ENCODE measurements around the gene KIR3DL3.
"Not testable (repeated sequence)": the region's sequence is repeated elsewhere in the genome, so short reads cannot be mapped to it uniquely, and the experiment has no call there.

The KIR3DL3 gene

DNA sequence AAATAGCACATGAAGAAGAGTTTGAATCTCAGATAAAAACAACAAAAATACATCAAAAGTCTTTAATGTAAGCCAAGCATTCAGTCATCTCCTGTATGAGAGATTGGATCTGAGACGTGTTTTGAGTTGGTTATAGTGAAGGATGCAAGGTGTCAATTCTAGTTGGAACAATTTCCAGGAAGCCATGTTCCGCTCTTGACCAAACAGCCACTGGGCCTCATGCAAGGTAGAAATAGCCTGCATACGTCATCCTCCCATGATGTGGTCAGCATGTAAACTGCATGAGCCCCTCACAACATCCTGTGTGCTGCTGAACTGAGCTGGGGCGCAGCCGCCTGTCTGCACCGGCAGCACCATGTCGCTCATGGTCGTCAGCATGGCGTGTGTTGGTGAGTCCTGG, at the start of gene KIR3DL3:
KIR3DL3 (plus strand) TSS at position 301 of the 400 bp plus-strand sequence; CDS start at position 356, 55 bp downstream.
- no peak for DNase-seq

DNA sequence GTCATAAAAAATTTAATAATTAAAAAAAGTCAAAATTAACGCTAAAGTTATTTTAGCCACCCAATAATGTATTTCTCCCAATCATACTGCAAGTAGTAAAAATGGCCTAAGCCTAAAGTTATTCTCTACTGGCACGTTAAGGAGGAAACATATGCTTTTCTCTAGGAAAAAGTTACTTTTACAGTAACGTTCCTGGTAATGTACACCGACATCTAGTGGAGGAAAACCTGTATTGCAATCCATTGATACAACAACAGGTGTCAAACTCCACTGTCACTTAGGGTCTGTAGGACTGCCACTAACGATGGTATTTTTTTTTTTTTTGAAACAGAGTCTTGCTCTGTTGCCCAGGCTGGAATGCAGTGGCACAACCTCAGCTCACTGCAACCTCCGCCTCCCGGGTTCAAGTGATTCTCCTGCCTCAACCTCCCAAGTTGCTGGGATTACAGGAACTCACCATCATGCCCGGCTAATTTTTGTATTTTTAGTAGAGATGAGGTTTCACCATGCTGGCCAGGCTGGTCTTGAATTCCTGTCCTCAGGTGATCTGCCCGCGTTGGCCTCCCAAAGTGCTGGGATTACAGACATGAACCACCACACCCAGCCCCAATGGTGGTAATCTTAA, 47.9 kb upstream of the KIR3DL3 start:
- DNase-seq: not testable (repeated sequence)

DNA sequence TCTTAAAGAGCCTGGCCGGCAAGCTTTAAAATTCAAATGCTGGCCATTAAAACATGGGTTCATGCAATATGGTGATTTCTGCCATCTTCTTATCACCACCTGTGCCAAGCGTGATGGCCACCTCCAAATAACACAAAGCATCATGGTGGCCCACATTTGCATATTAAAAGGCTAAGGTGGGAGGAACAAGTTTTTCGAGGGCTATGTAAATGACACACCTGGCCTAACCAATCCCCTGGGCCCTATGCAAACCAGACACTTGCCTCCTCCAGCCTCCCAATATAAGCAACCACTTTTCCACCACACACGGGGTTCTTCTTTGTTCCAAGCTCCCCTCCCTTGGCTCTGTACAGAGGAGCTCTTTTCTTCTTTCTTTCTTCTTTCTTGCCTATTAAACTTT, 47.0 kb upstream of the KIR3DL3 start:
- no peak for DNase-seq

DNA sequence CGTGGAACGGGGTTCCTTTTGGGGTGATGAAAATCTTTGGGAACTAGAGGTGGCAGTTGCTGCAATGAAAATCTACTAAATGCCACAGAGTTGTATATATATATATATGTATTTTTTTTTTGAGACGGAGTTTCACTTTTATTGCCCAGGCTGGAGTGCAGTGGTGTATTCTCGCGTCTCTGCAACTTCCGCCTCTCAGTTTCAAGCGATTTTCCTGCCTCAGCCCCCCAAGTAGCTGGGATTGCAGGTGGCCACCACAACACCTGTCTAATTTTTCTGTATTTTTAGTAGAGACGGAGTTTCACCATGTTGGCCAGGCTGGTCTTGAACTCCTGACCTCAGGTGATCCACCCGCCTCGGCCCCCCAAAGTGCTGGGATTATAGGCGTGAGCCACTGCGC, 42.6 kb upstream of the KIR3DL3 start:
- DNase-seq: not testable (repeated sequence)

DNA sequence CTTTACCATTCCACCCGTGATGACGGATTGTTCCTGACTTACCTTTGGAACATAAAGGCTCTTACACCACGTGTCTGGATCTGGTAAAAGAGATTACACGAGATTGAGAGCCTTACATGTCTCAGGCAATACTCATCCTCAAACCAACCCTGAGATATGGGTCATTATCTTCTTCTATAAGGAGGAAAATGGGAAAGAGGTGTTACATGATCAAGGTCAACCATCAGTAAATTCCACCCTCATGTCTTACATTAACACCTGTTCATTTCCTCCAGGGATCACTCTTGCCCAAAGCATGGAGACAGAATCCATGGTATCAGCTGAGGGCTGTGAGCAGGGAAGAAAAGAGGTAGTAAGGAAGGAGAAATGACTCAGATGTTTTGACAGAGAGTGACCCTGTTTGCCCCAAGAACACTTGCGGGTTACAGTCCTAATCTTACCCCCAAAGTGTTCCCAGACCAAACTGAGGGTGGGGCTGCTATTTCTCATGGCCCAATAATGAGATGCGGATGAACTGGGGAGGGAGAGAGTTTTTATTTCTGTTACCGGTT, 41.9 kb upstream of the KIR3DL3 start:
- DNase-seq: no peak

DNA sequence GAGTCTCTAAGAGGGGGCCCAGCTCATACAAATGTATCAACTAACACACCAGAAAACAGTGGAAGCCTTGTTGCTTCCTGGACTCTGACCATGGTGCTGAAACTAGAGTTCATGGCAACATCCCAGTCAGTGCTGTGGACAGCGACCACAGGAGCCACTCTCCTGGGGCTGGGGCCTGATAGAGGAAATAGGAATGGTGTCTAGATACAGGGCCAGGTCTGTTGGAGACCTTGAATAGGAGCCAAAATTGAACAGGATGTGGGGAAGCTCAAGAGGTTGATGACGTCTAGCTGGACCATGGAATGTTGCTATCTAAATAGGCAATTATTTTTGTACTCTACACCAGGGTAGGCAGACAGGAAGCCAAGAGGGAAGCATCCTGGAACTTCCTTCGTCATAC, 39.7 kb upstream of the KIR3DL3 start:
- DNase-seq: no peak

DNA sequence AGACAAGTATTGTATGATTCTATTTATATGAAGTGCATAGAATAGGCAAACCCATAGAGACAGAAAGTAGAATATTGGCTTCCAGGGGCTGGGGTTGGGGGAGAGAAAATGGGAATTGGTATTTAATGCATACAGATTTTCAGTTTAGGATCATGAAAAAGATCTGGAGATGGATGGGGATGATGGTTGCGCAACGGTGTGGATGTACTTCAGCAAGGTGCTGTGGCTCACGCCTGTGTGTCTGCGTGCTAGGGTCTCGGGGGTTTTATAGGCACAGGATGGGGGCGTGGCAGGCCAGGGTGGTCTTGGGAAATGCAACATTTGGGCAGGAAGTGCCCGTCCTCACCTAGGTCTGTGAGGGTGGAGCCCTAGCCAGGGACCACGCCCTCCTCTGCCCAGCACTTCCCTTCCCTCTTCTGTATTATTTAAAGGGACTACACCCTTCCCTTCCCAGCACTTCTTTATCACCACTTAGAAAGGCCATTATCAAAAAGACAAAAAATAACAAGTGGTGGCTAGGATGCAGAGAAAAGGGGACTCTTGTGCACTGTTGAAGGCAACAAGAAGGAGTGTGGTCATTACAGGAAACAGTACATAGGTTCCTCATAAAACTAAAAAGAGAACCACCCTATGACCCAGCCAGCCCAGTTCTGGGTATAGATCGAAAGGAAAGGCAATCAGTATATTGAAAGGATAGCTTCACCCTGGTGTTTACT, 32.5 kb upstream of the KIR3DL3 start:
- no peak for DNase-seq

DNA sequence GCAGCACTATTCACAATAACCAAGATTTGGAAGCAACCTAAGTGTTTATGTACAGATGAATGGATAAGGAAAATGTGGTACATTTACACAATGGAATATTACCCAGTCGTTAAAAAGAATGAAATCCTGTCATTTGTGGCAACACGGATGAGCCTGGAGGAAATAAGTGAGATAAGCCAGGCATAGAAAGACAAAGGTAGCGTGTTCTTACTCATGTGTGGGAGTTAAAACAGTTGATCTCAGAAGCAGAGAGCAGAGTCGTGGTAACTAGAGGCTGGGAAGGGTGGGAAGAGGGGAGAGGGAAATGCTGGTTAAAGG, 32.0 kb upstream of the KIR3DL3 start:
- no peak for DNase-seq

DNA sequence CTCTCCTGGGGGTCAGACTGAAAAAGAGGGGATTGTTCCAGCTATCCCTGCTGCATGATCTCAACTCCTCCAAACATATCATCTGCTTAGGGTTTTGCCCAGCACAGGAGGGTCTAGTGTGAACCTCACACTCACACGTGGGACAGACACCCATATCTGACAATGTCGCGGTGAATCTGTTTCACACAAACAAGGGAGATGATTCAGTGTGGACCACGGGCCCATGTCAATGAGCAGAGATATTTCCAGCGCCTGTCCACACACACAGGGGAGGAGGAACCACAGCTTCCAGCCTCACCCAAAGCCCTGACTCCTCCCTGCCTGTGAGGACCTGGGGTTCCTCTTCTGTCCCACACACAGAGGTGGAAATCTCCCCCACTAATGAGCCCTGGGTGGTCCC, 29.6 kb upstream of the KIR3DL3 start:
- DNase-seq: no peak

DNA sequence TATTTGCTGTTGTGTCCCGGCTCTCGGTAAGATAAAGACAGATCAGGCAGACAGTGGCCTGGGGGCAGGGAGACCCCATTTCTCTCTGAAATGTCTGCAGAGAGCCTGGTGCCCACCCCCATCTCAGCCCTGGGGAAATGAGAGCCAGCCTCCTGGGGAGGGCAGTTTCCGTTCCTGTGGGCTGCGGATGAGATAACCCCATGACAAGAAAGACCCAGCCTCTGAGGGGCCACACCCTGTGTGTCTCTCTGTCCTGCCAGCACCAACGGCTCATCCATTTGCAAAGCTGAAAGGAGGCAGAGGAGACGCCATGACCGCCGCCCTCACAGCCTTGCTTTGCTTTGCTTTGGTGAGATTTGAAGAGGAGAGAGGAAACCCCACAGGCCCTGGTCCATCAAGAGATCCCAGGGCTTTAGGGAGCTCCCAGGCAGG, 28.1 kb upstream of the KIR3DL3 start:
- no peak for DNase-seq

DNA sequence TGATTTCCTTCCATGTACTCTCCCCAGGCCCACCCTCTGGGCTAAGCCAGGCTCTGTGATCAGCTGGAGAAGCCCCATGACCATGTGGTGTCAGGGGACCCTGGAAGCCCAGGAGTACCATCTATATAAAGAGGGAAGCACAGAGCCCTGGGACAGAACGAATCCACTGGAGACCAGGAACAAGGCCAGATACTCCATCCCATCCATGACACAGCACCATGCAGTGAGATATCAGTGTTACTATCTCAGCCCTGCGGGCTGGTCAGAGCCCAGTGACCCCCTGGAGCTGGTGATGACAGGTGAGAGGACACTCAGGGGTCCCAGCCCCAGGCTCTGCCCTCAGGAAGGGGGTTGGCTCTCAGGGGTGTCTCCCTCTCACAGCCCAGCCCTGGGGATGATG, 27.5 kb upstream of the KIR3DL3 start:
- DNase-seq: no peak

DNA sequence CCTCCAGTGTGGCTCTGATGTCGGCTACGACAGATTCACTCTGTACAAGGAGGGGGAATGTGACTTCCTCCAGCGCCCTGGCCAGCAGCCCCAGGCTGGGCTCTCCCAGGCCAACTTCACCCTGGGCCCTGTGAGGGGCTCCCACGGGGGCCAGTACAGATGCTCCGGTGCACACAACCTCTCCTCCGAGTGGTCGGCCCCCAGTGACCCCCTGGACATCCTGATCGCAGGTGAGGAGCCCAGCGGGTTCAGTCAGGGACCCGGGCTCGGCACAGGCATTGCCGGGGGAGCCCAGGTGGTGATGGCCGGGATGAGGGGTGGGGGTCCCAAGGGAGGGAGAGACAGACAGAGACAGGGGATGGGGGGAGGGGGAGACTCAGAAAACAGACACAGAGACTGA, 26.5 kb upstream of the KIR3DL3 start:
- DNase-seq: not testable (repeated sequence)

DNA sequence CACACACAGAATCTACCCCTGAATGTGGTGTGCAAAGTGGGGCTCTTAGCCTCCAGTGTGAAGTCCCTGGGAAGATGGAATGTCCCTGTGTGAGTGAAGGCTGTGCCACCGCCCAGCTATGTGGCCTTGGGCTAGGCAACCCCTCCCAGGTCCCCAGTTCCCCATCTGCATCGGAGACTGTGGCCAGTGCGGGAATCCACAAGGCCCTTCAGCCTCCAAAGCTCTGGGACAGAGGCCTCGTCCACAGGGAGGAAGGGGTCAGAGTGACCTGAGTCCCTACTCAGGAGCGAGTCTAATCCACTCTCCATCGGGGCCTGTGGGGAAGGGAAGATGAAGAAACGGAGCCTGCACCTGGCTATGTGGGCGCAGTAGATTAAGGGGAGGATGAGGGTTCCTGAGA, 19.3 kb upstream of the KIR3DL3 start:
- no peak for DNase-seq

DNA sequence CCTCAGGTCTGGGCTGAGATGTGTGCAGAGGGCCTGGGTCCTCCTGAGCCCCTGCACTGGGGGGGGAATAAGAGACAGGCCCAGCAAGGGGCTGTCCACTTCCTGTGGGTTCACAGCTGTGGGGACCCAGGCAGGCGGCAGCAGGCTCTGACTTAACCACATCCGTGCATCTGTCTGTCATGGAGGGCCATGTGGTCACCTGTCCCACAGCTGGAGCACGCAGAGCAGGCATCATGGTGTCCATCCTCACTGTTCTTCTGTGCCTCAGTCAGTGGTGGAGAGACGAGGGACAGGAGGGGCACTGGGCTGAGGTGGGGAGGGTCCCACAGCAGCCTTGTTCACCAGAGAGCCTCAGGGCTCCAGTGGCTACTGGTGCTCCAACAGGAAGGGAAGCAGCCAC, 16.3 kb upstream of the KIR3DL3 start:
- no peak for DNase-seq

DNA sequence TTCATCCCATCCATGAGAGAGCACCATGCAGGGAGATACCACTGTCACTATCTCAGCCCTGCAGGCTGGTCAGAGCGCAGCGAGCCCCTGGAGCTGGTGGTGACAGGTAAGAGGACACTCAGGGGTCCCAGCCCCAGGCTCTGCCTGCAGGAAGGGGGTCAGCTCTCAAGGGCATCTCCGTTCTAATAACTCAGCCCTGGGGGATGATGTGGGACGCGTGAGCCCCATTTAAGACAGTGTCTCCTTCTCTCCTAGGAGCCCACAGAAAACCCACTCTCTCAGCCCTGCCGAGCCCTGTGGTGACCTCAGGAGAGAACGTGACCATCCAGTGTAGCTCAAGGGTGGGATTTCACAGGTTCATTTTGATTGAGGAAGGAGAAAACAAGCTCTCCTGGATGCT, 15.5 kb upstream of the KIR3DL3 start:
- DNase-seq: no peak

DNA sequence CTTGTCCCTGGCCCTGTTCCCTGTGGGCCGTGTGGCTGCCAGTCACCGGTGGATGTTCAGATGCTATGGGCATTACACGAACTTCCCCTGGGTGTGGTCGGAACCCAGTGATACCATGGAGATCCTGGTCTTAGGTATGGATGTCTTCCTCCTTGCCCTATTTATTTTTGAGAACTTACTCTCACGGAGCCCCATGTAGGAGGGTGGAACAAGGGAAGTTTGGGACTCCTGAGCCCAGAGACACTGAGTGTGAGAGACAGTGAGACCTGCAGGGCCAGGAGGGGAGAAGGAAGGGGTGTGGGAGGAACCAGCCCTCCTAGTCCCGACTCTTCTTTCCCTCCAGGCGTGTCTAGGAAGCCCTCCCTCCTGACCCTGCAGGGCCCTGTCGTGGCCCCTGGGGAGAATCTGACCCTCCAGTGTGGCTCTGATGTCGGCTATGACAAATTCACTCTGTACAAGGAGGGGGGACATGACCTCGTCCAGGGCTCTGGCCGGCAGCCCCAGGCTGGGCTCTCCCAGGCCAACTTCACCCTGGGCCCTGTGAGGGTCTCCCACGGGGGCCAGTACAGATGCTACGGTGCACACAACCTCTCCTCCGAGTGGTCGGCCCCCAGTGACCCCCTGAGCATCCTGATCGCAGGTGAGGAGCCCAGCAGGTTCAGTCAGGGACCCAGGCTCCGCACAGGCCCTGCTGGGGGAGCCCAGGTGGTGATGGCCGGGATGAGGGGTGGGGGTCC, 14.9 kb upstream of the KIR3DL3 start:
- no peak for DNase-seq

DNA sequence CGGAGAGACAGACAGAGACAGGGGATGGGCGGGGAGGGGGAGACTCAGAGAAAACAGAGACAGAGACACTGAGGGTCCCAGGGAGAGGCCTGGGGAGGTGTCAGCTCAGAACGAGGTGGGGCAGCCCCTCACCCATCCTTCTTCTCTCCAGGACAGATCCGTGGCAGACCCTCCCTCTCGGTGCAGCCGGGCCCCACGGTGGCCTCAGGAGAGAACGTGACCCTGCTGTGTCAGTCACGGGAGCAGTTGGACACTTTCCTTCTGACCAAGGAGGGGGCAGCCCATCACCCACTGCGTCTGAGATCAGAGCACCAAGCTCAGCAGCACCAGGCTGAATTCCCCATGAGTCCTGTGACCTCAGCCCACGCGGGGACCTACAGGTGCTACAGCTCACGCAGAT, 14.3 kb upstream of the KIR3DL3 start:
- not testable (repeated sequence) for DNase-seq

DNA sequence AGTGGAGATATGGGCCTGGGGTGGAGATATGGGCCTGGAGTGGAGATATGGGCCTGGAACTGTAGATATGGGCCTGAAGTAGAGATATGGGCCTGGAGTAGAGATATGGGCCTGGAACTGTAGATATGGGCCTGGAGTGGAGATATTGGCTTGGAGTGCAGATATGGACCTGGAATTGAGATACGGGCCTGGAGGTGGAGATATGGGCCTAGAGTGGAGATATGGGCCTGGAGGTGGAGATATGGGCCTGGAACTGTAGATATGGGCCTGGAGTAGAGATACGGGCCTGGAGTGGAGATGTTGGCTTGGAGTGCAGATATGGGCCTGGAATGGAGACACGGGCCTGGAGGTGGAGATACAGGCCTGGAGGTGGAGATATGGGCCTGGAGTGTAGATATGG, 402 bp downstream of the KIR3DL3 start:
- no peak for DNase-seq

DNA sequence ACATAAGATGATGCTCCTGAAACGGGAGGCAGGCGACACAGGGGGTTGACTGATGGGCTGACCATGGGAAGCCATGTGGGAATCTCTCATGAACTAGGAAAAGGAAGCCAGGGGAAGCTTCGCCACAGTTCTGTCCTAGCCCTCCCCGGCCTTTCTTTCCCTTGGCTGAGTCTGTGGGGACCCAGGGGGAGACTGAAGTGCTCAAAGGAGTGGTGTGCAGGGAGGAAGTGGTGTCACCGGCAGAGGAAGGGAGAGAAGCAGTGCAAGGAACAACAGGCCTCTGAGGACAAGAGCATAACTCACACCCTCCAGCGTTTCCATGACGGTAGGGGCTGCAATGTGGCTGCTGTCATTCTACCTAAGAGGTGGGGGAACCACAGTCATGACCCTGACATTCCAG, 1.1 kb downstream of the KIR3DL3 start:
- DNase-seq: no peak

DNA sequence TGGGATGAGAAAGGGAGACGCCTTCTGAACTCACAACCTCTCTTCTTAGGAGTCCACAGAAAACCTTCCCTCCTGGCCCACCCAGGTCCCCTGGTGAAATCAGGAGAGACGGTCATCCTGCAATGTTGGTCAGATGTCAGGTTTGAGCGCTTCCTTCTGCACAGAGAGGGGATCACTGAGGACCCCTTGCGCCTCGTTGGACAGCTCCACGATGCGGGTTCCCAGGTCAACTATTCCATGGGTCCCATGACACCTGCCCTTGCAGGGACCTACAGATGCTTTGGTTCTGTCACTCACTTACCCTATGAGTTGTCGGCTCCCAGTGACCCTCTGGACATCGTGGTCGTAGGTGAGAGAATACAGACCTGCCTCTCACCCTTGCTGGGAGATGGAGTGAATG, 3.3 kb downstream of the KIR3DL3 start:
- DNase-seq: no peak

DNA sequence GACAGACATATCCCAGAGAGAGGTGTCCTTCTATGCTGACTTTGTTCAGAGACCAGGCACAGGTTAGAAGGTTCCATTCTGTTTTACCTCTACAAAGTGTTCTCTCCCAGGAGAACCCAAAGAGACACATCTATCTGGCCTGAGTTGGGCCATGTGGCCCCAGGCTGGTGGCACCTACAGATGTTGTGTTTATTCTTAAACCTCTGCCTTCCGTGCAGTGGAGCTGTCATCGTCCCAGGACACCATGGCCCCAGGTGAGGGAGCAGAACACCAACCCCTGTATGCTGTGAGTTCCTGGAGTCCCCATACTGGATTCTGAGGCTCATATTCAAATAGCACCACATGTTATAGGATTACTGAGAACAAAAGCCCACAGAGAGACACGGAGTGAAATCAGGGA, 3.9 kb downstream of the KIR3DL3 start:
- no peak for DNase-seq

DNA sequence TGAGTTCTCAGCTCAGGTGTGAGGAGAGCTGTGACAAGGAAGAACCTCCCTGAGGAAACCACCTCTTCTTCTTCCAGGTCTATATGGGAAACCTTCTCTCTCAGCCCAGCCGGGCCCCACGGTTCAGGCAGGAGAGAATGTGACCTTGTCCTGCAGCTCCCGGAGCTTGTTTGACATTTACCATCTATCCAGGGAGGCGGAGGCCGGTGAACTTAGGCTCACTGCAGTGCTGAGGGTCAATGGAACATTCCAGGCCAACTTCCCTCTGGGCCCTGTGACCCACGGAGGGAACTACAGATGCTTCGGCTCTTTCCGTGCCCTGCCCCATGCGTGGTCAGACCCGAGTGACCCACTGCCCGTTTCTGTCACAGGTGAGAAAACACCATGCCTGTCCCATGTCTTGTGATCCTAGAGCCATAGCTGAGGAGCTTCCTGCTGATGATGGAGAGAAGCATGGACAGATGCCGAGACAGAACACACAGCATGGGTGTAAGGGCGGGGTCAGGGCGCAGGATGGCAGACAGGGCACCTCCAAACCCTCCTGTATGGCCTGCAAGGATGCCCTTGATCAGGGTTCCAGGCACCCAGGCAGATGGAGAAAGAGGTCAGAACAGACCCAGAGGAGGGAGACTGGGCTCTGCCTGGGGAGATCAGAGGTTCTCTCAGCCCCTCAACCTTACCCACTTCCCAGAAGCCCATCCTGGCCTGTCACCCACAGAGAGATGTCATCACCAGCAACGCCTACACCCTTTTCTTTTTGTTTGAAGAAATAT, 5.4 kb downstream of the KIR3DL3 start:
- DNase-seq: no peak

DNA sequence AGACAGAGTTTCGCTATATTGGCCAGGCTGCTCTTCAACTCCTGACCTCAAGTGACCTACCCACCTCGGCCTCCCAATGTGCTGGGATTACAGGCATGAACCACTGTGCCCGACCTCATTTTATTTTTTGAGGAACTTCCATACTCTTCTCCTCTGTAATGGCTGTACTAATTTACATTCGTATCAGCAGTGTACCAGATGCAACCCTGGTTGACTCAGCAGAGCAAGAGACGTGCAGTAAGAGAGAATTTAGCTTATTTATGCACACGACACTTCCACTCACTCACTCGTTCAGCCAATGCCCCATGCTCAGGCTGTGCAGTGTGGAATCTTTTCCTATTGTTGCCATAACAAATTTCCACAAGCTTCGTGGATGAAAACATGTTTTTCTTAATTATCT, 6.9 kb downstream of the KIR3DL3 start:
- no peak for DNase-seq
